ENCODE results near the gene SLAMF6.

DNA sequence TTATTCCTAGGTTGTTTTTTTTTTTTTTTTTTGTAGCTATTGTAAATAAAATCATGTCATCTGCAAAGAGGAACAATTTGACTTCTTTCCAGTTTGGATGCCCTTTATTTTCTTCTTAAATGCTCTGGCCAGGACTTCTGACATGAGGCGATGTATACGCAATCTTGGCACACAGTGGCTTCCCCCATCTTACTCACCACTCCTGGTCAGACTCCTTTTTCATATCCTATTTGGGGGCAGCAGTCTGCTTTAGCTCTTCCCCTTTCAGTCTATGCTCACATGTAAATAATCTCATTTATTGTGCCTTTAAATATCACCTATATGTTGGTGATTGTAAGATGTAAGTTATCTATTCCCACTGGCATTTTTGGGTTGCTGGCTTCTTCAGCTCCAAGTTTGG is 56.1 kb downstream of the SLAMF6 start:
- TF ChIP-seq, protein P1, sequence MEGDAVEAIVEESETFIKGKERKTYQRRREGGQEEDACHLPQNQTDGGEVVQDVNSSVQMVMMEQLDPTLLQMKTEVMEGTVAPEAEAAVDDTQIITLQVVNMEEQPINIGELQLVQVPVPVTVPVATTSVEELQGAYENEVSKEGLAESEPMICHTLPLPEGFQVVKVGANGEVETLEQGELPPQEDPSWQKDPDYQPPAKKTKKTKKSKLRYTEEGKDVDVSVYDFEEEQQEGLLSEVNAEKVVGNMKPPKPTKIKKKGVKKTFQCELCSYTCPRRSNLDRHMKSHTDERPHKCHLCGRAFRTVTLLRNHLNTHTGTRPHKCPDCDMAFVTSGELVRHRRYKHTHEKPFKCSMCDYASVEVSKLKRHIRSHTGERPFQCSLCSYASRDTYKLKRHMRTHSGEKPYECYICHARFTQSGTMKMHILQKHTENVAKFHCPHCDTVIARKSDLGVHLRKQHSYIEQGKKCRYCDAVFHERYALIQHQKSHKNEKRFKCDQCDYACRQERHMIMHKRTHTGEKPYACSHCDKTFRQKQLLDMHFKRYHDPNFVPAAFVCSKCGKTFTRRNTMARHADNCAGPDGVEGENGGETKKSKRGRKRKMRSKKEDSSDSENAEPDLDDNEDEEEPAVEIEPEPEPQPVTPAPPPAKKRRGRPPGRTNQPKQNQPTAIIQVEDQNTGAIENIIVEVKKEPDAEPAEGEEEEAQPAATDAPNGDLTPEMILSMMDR (IDR thresholded peaks at IDR 0.05) = no peak
- TF ChIP-seq ZFX (IDR thresholded peaks at IDR 0.05; ENCODE audit: borderline replicate concordance) = no peak

All from 22Rv1 (cell line).